Kidney (tissue), 14 donors: ENCODE results near the gene MATR3. TPM values are rescaled to one million over a fixed set of nuclear protein-coding genes. Genes with fewer than 3 reads are reported as not detected.

ENCODE experiments used
- DNase-seq, 5 donors: peaks; one replicate each; pipeline ENCODE4 v3.0.0-alpha.2; 2013 to 2020
- FAIRE-seq: peaks from 2 replicates; lab custom pipeline; 2012; peaks lifted over from hg19 to GRCh38; lab: Jason Lieb, UNC
- H3K27ac ChIP-seq, 2 donors: one replicate each; pipeline ENCODE4 v1.7.0; 2013; ENCODE audit warnings: low read depth in 2 of 2, low read length in 2 of 2, inconsistent platforms in 1 of 2
- H3K27me3 ChIP-seq: one replicate; pipeline ENCODE4 v1.7.1; 2013; ENCODE audit warnings: low read length, inconsistent platforms; ENCODE audit not compliant: control insufficient read depth, insufficient read depth
- H3K36me3 ChIP-seq, 3 donors: one replicate each; pipeline versions ENCODE4 v1.7.0 to v1.7.1; 2013; ENCODE audit warnings: low read length in 3 of 3, control low read depth in 1 of 3, inconsistent platforms in 1 of 3; ENCODE audit not compliant: insufficient read depth in 3 of 3, control insufficient read depth in 2 of 3
- H3K4me1 ChIP-seq, 3 donors: one replicate each; pipeline versions ENCODE4 v1.7.0 to v1.7.1; 2013; ENCODE audit warnings: low read length in 3 of 3, inconsistent platforms in 1 of 3, low read depth in 1 of 3; ENCODE audit not compliant: control insufficient read depth in 2 of 3, insufficient read depth in 2 of 3
- H3K4me3 ChIP-seq, 3 donors: one replicate each; pipeline versions ENCODE4 v1.7.0 to v1.8.1; 2013; ENCODE audit warnings: low read length in 3 of 3, control low read depth in 1 of 3, inconsistent platforms in 1 of 3
- H3K9ac ChIP-seq, 3 donors: one replicate each; pipeline versions ENCODE4 v1.7.0 to v1.7.1; 2013; ENCODE audit warnings: low read length in 3 of 3, control low read depth in 1 of 3, inconsistent platforms in 1 of 3
- H3K9me3 ChIP-seq, 3 donors: one replicate each; pipeline versions ENCODE4 v1.7.0 to v1.7.1; 2013; ENCODE audit warnings: low read length in 3 of 3, control low read depth in 1 of 3, inconsistent platforms in 1 of 3; ENCODE audit not compliant: control insufficient read depth in 2 of 3, insufficient read depth in 1 of 3
- CTCF ChIP-seq: IDR thresholded peaks from 3 replicates; pipeline ENCODE4 v1.5.1; 2012; ENCODE audit warnings: mild to moderate bottlenecking, moderate library complexity, borderline replicate concordance; ENCODE audit not compliant: insufficient read depth; ENCODE audit errors: extremely low read depth
- intact Hi-C: fragments of 100-400 bp; cut with DNase I; formaldehyde crosslinking; loops from one replicate; pipeline ENCODE4 v1.11.1; 2022
- polyA plus RNA-seq: library from polyadenylated mRNA; stranded (reverse); fragments of 350-450 nt; fragmentation: Illumina TruSeq; extraction: RNeasy Lipid Tissue Mini Kit (QIAGEN cat#74804); gene quantifications from one replicate; pipeline ENCODE4 v1.2.3, GENCODE V29; 2014; ENCODE audit warnings: low read depth, low replicate concordance; ENCODE audit not compliant: insufficient read depth
- total RNA-seq: library from RNA; stranded (reverse); fragmentation: NEBNext Ultra II Directional; extraction: Animal tissue kit (Norgen Biotek cat#: 25700); gene quantifications from one replicate; pipeline ENCODE4 v1.2.1, GENCODE V29; 2021
- donor health status: control.
- donor health status: control.
- donor health status: control.
- donor health status: control.
- donor health status: control.
- donor health status: DM: yes; HTN: yes; CAD: no.
- donor health status: Normal renal cell carcinoma (clear cell type).

MATR3 gene
- total and polyA plus RNA-seq, 2 donors from 2014 or later: 124 to 215 TPM

GRCh38 chr5:139371482-139372435 is 78.2 kb downstream of the MATR3 start:
- Histone ChIP-seq H3K4me3 (no peak overlapping the region), H3K36me3 (peaks cover 6 to 20% (median 8%) of the 10 kb centered on the region in 3 donors), H3K9me3 (no peaks in the 10 kb centered on the region), H3K4me1 (peaks cover 0 to 5% (median 0%) of the 10 kb centered on the region in 3 donors), H3K27me3 (no peaks in the 10 kb centered on the region), H3K27ac (no peak overlapping the region), H3K9ac (no peak overlapping the region)
- no peak for TF ChIP-seq CTCF
- DNase-seq (peak in 1 of 5 donors; percentile 6), FAIRE-seq (no peak)
- intact Hi-C loops: no loop called here

- no peaks in the 10 kb centered on the region for H3K27me3 ChIP-seq
- H3K9me3 ChIP-seq: no peaks in the 10 kb centered on the region
- intact Hi-C loops: no loop called here
- no peak overlapping the region for H3K4me3 ChIP-seq
- H3K27ac ChIP-seq: no peak overlapping the region
- no peaks in the 10 kb centered on the region for H3K4me1 ChIP-seq
- no peak overlapping the region for H3K9ac ChIP-seq
- FAIRE-seq (no peak), DNase-seq (no peak)
- peaks cover 2 to 16% (median 3%) of the 10 kb centered on the region in 3 donors for H3K36me3 ChIP-seq
- TF ChIP-seq CTCF: no peak
These were observed 81.4 kb downstream of the MATR3 start for GRCh38 chr5:139374909-139375308.

DNA sequence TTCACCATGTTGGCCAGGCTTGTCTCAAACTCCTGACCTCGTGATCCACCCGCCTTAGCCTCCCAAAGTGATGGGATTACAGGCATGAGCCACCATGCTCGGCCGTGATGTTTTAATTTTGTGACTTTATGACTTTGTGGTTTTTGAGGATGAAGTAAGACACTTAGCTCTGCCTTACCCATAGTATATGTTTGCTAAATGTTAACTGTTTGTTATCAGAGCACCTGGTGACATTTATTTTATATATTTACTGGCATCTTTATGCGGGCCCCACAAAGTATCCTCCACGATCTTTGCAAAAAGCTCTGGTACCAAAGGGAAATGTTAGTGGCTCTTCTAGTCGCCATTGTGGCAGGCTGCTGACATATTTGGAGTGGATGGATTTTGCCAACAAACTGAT is 82.8 kb downstream of the MATR3 start:
- TF ChIP-seq CTCF: no peak
- Histone ChIP-seq H3K9me3 (no peaks in the 10 kb centered on the region), H3K27me3 (no peaks in the 10 kb centered on the region), H3K4me3 (no peak overlapping the region), H3K9ac (no peak overlapping the region), H3K27ac (no peak overlapping the region), H3K4me1 (no peaks in the 10 kb centered on the region), H3K36me3 (peaks cover under 1 to 17% (median 2%) of the 10 kb centered on the region in 3 donors)
- FAIRE-seq (no peak), DNase-seq (no peak)
- intact Hi-C loops: no loop called here
